HepG2 (cell line): ENCODE measurements around the gene PTGDS. TPM values are rescaled to one million over a fixed set of nuclear protein-coding genes. Genes with fewer than 3 reads are reported as not detected.

Source experiments
- AHR ChIP-seq: IDR thresholded peaks from 2 replicates; pipeline ENCODE4 v1.6.1; 2018; ENCODE audit warnings: missing genetic modification reagents, missing compliant biosample characterization
- BORCS8-MEF2B ChIP-seq: sonication (generic); formaldehyde crosslinking; IDR thresholded peaks from 2 replicates; pipeline ENCODE4 v1.8.0; 2022; ENCODE audit warnings: mild to moderate bottlenecking, missing genetic modification reagents
- CCDC6 ChIP-seq: sonication (generic); formaldehyde crosslinking; IDR thresholded peaks from 2 replicates; pipeline ENCODE4 v1.8.1; 2022; ENCODE audit warnings: mild to moderate bottlenecking, missing genetic modification reagents, moderate library complexity
- CHD4 ChIP-seq: fragments of 200-600 bp; sonication (generic); IDR thresholded peaks from 2 replicates; pipeline ENCODE4 v1.7.0; 2017; ENCODE audit warnings: mild to moderate bottlenecking, low read length, borderline replicate concordance
- FOXM1 ChIP-seq: sonication (generic); formaldehyde crosslinking; IDR thresholded peaks from 2 replicates; pipeline ENCODE4 v1.5.0; 2020; ENCODE audit warnings: missing genetic modification reagents
- GABPB1 ChIP-seq: IDR thresholded peaks from 2 replicates; pipeline ENCODE4 v1.6.1; 2016; ENCODE audit warnings: mild to moderate bottlenecking, missing genetic modification reagents, moderate library complexity, missing compliant biosample characterization
- HBP1 ChIP-seq: IDR thresholded peaks from 2 replicates; pipeline ENCODE4 v1.6.1; 2016; ENCODE audit warnings: low read depth, control low read depth
- JDP2 ChIP-seq: sonication (generic); formaldehyde crosslinking; IDR thresholded peaks from 2 replicates; pipeline ENCODE4 v1.8.1; 2022; ENCODE audit warnings: missing genetic modification reagents, borderline replicate concordance
- PATZ1 ChIP-seq: sonication (generic); formaldehyde crosslinking; IDR thresholded peaks from 2 replicates; pipeline ENCODE4 v1.4.0; 2020; ENCODE audit warnings: missing genetic modification reagents
- RFX1 ChIP-seq: fragments of 450-650 bp; IDR thresholded peaks from 2 replicates; pipeline ENCODE4 v1.6.1; 2017
- RFX5 ChIP-seq: IDR thresholded peaks from 2 replicates; pipeline ENCODE4 v1.6.1; 2011; ENCODE audit warnings: low read depth, low read length, improper control_type of control experiment
- TOE1 ChIP-seq: sonication (generic); formaldehyde crosslinking; IDR thresholded peaks from 2 replicates; pipeline ENCODE4 v1.4.0; 2020; ENCODE audit warnings: mild to moderate bottlenecking, missing genetic modification reagents
- ZBTB8A ChIP-seq: sonication (generic); formaldehyde crosslinking; IDR thresholded peaks from 2 replicates; pipeline ENCODE4 v1.4.0; 2020; ENCODE audit warnings: mild to moderate bottlenecking, low read depth, missing genetic modification reagents, borderline replicate concordance
- ZFY ChIP-seq: sonication (generic); formaldehyde crosslinking; IDR thresholded peaks from 2 replicates; pipeline ENCODE4 v1.4.0; 2020; ENCODE audit warnings: missing genetic modification reagents
- ZKSCAN1 ChIP-seq: fragments of 150-350 bp; IDR thresholded peaks from 2 replicates; pipeline ENCODE4 v1.6.1; 2014; ENCODE audit warnings: low read length
- ZMYM4 ChIP-seq: sonication (generic); formaldehyde crosslinking; IDR thresholded peaks from 2 replicates; pipeline ENCODE4 v1.8.1; 2023; ENCODE audit warnings: mild to moderate bottlenecking, missing genetic modification reagents
- ZNF124 ChIP-seq: sonication (generic); formaldehyde crosslinking; IDR thresholded peaks from 2 replicates; pipeline ENCODE4 v1.4.0; 2020; ENCODE audit warnings: missing genetic modification reagents
- ZNF207 ChIP-seq: fragments of 450-650 bp; IDR thresholded peaks from 2 replicates; pipeline ENCODE4 v1.6.1; 2016; ENCODE audit warnings: antibody characterized with exemption, borderline replicate concordance
- ZNF326 ChIP-seq: sonication (generic); formaldehyde crosslinking; IDR thresholded peaks from 2 replicates; pipeline ENCODE4 v1.4.0; 2020; ENCODE audit warnings: missing genetic modification reagents, borderline replicate concordance
- ZNF414 ChIP-seq: sonication (generic); formaldehyde crosslinking; IDR thresholded peaks from 2 replicates; pipeline ENCODE4 v1.5.0; 2020; ENCODE audit warnings: missing genetic modification reagents
- ZNF547 ChIP-seq: sonication (generic); formaldehyde crosslinking; IDR thresholded peaks from 2 replicates; pipeline ENCODE4 v1.5.1; 2020; ENCODE audit warnings: mild to moderate bottlenecking, missing genetic modification reagents
- ZNF747 ChIP-seq: sonication (generic); formaldehyde crosslinking; IDR thresholded peaks from 2 replicates; pipeline ENCODE4 v1.8.1; 2023; ENCODE audit warnings: missing genetic modification reagents, mild to moderate bottlenecking, borderline replicate concordance
- ZNF768 ChIP-seq: sonication (generic); formaldehyde crosslinking; IDR thresholded peaks from 2 replicates; pipeline ENCODE4 v1.4.0; 2020; ENCODE audit warnings: missing genetic modification reagents
- ZSCAN30 ChIP-seq: sonication (generic); formaldehyde crosslinking; IDR thresholded peaks from 2 replicates; pipeline ENCODE4 v1.5.0; 2020; ENCODE audit warnings: mild to moderate bottlenecking, missing genetic modification reagents
- polyA plus RNA-seq, 8 experiments: library from polyadenylated mRNA; depleted of rRNA in 3 of 8; stranded (reverse) in 7 of 8; unstranded in 1 of 8; fragments of >200 nt; fragmentation: Illumina TruSeq in 4 of 8; extraction: Trizol in 4 of 8; gene quantifications; 2 replicates each; pipeline versions ENCODE4 v1.2.1 to v1.2.3, GENCODE V29; 2011 to 2016; ENCODE audit warnings: low read depth in 4 of 8, missing spikeins in 1 of 8, mixed read lengths in 1 of 8; ENCODE audit not compliant: insufficient read depth in 1 of 8
- total RNA-seq, 5 experiments: library from RNA; depleted of rRNA; stranded (reverse); fragments of >200 nt; fragmentation: Illumina TruSeq; extraction: Trizol; gene quantifications; 2 replicates each; pipeline ENCODE4 v1.2.3, GENCODE V29; 2016; ENCODE audit warnings: low read depth in 1 of 5
- TF ChIP-seq, protein P1 (sequence below): IDR thresholded peaks from 2 replicates; pipeline ENCODE4 v1.6.1; 2016; ENCODE audit warnings: low read depth

The PTGDS gene
- total and polyA plus RNA-seq, 2 of the 13 experiments (the other 11 are each of a cell fraction or from before 2014, with no cell fraction given) = 0.33 to 0.50 TPM

GRCh38 chr9:136996361-136997292 is 19.3 kb downstream of the PTGDS start, which contains the start of gene CLIC3 (continued):
- TF ChIP-seq, protein P1, sequence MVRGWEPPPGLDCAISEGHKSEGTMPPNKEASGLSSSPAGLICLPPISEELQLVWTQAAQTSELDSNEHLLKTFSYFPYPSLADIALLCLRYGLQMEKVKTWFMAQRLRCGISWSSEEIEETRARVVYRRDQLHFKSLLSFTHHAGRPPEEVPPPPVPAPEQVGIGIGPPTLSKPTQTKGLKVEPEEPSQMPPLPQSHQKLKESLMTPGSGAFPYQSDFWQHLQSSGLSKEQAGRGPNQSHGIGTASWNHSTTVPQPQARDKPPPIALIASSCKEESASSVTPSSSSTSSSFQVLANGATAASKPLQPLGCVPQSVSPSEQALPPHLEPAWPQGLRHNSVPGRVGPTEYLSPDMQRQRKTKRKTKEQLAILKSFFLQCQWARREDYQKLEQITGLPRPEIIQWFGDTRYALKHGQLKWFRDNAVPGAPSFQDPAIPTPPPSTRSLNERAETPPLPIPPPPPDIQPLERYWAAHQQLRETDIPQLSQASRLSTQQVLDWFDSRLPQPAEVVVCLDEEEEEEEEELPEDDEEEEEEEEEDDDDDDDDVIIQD = no peak
- TF ChIP-seq ZNF547 (CRISPR knock-in tag) (no peak), RFX5 (no peak), ZSCAN30 (CRISPR knock-in tag) (no peak), ZFY (CRISPR knock-in tag) (no peak), ZNF768 (CRISPR knock-in tag) (no peak), JDP2 (CRISPR knock-in tag) (no peak), PATZ1 (CRISPR knock-in tag) (peak; percentile 85), RFX1 (no peak), TOE1 (no peak), BORCS8-MEF2B (CRISPR knock-in tag) (no peak; the same call in 1 of the 2 replicates), HBP1 (CRISPR knock-in tag) (0 out of 2 replicates have a peak, but pooled peaks have one; percentile 13), ZKSCAN1 (no peak), ZNF326 (CRISPR knock-in tag) (no peak), CCDC6 (CRISPR knock-in tag) (no peak), GABPB1 (CRISPR knock-in tag) (peak; percentile 13; the same call in 1 of the 2 replicates), ZNF414 (CRISPR knock-in tag) (no peak), ZMYM4 (CRISPR knock-in tag) (no peak), ZBTB8A (CRISPR knock-in tag) (no peak), FOXM1 (CRISPR knock-in tag) (no peak), ZNF207 (no peak), ZNF124 (CRISPR knock-in tag) (no peak), AHR (no peak), CHD4 (no peak), ZNF747 (CRISPR knock-in tag) (0 out of 2 replicates have a peak, but pooled peaks have one; percentile 43)
